Spleen (tissue), 11 donors: ENCODE data around the gene SRPK3. TPM values are rescaled to one million over a fixed set of nuclear protein-coding genes. Genes with fewer than 3 reads are reported as not detected.
A peak's percentile ranks its signal among the peaks of the same experiment; 100 is the strongest.

Experiments used
- DNase-seq: peaks from one replicate; pipeline ENCODE4 v3.0.0-alpha.2; 2020
- H3K27ac ChIP-seq, 8 donors: fragments of 200-600 bp; sonication (generic) in 7 of 8; 1 replicate in 4 of 8; 2 replicates in 4 of 8; pipeline versions ENCODE4 v1.5.0 to v1.8.0; 2016 to 2021; ENCODE audit warnings: inconsistent platforms in 4 of 8, mild to moderate bottlenecking in 4 of 8, moderate library complexity in 1 of 8
- H3K27me3 ChIP-seq, 7 donors: fragments of 200-600 bp; sonication (generic) in 6 of 7; replicated peaks in 1 of 7; 1 replicate in 4 of 7; 2 replicates in 3 of 7; pipeline versions ENCODE4 v1.5.0 to v1.8.0; 2016 to 2021; ENCODE audit warnings: inconsistent platforms in 3 of 7, mild to moderate bottlenecking in 1 of 7
- H3K36me3 ChIP-seq, 6 donors: fragments of 200-600 bp; sonication (generic) in 5 of 6; 1 replicate in 4 of 6; 2 replicates in 2 of 6; pipeline versions ENCODE4 v1.5.0 to v1.8.0; 2016 to 2021; ENCODE audit warnings: inconsistent platforms in 2 of 6
- H3K4me1 ChIP-seq, 6 donors: fragments of 200-600 bp; sonication (generic) in 5 of 6; 1 replicate in 3 of 6; 2 replicates in 3 of 6; pipeline versions ENCODE4 v1.5.0 to v1.8.0; 2016 to 2021; ENCODE audit warnings: inconsistent platforms in 3 of 6
- H3K4me3 ChIP-seq, 8 donors: fragments of 200-600 bp; sonication (generic) in 7 of 8; 1 replicate in 4 of 8; 2 replicates in 4 of 8; pipeline versions ENCODE4 v1.5.0 to v1.8.0; 2016 to 2021; ENCODE audit warnings: inconsistent platforms in 4 of 8, mild to moderate bottlenecking in 4 of 8, moderate library complexity in 2 of 8
- H3K9me3 ChIP-seq, 8 donors: fragments of 200-600 bp; sonication (generic) in 7 of 8; 1 replicate in 4 of 8; 2 replicates in 4 of 8; pipeline versions ENCODE4 v1.5.0 to v1.8.0; 2016 to 2021; ENCODE audit warnings: inconsistent platforms in 4 of 8
- CTCF ChIP-seq, 11 experiments: fragments of 200-600 bp in 7 of 11; fragments of 450-650 bp in 4 of 11; sonication (generic) in 4 of 11; IDR thresholded peaks in 8 of 11; conservative IDR thresholded peaks in 3 of 11; 1 replicate in 7 of 11; 2 replicates in 4 of 11; pipeline versions ENCODE4 v1.4.0 to v1.8.0; 2016 to 2021; ENCODE audit warnings: antibody characterized with exemption in 11 of 11, inconsistent platforms in 4 of 11, mild to moderate bottlenecking in 1 of 11
- POLR2A ChIP-seq, 3 donors: fragments of 450-650 bp; IDR thresholded peaks; one replicate each; pipeline ENCODE4 v1.5.1; 2017; ENCODE audit warnings: antibody characterized with exemption in 3 of 3, mild to moderate bottlenecking in 1 of 3
- POLR2AphosphoS5 ChIP-seq, 3 donors: sonication (generic); formaldehyde crosslinking; IDR thresholded peaks; one replicate each; pipeline ENCODE4 v1.5.1; 2017; ENCODE audit warnings: antibody characterized with exemption in 3 of 3
- WGBS, 5 donors: extraction: QIAGEN DNeasy Blood & Tissue Kit in 3 of 5; methylation state at CpG; one replicate each; pipeline versions ENCODE4 v1.1.5 to v1.1.7; 2013 to 2018; 5-methylcytosine and 5-hydroxymethylcytosine counted together
- intact Hi-C: fragments of 100-400 bp; cut with DNase I; formaldehyde crosslinking; loops from one replicate; pipeline ENCODE4 v1.15.0; 2023; ENCODE audit warnings: low total_unique reads
- polyA plus RNA-seq, 3 donors: library from polyadenylated mRNA; stranded (reverse); fragments of 200-250 nt; gene quantifications; one replicate each; pipeline ENCODE4 v1.2.1, GENCODE V29; 2013
- total RNA-seq, 7 donors: library from RNA; depleted of rRNA in 3 of 7; stranded (reverse); fragments of >200 nt in 3 of 7; fragmentation: NEBNext Ultra II Directional in 4 of 7; extraction: Animal tissue kit (Norgen Biotek cat#: 25700) in 4 of 7; gene quantifications; one replicate each; pipeline versions ENCODE4 v1.1.0 to v1.2.1, GENCODE V29; 2016 to 2021
- donor health status: healthy with polysubstance abuse.
- donor health status: DM: no; HTN: no; CAD: no; lungs with moderate emphysema.
- donor health status: DM: no; HTN: no; CAD: no.
- donor health status: Bipolar disorder and iron deficiency.
- donor health status: healthy.
- donor health status: DM: no; HTN: no; CAD: no.
- donor health status: DM: yes; HTN: yes; CAD: no.

Gene SRPK3
- total and polyA plus RNA-seq, 10 donors = 0.03 to 0.26 (median 0.07) TPM; not detected in 7

- Histone ChIP-seq H3K4me1 (peaks cover 0 to 2% (median 0%) of the 10 kb centered on the region in 6 donors), H3K27ac (no peak overlapping the region), H3K27me3 (peaks cover 0 to 11% (median 0%) of the 10 kb centered on the region in 7 donors), H3K4me3 (no peak overlapping the region), H3K9me3 (no peaks in the 10 kb centered on the region), H3K36me3 (no peaks in the 10 kb centered on the region)
- TF ChIP-seq POLR2AphosphoS5 (IDR thresholded peaks at IDR 0.05) (no peak), POLR2A (IDR thresholded peaks at IDR 0.05) (no peak), CTCF (IDR thresholded peaks at IDR 0.05 in 8 of 11, conservative IDR thresholded peaks at IDR 0.05 in 3 of 11) (no peak)
- 72 to 81% (median 74%) methylated on average over 12 of the region's 12 CpGs for WGBS, 5 donors
- DNase-seq = peak; percentile 41
- intact Hi-C loops = no loop called here
These were observed 30.6 kb upstream of the SRPK3 start for GRCh38 chrX:153750127-153750774.

GRCh38 chrX:153755136-153755535, 25.7 kb upstream of the SRPK3 start:
- H3K4me3 ChIP-seq = no peak overlapping the region
- H3K4me1 ChIP-seq = no peaks in the 10 kb centered on the region
- H3K27me3 ChIP-seq = peaks cover 0 to 4% (median 0%) of the 10 kb centered on the region in 7 donors
- 55 to 100% (median 78%) methylated on average over 1 of the region's 1 CpG for WGBS, 5 donors
- no peaks in the 10 kb centered on the region for H3K36me3 ChIP-seq
- intact Hi-C loops = no loop called here
- H3K27ac ChIP-seq = no peak overlapping the region
- no peak for TF ChIP-seq CTCF (IDR thresholded peaks at IDR 0.05 in 8 of 11, conservative IDR thresholded peaks at IDR 0.05 in 3 of 11)
- peaks cover 0 to 18% (median 0%) of the 10 kb centered on the region in 8 donors for H3K9me3 ChIP-seq
- no peak for DNase-seq

GRCh38 chrX:153761863-153762262, 19.0 kb upstream of the SRPK3 start:
- intact Hi-C loops = loop anchor here (2.0 kb wide), 1 partner anchor 191 kb away; no protein-coding TSS in a partner anchor
- 79 to 94% (median 84%) methylated on average over 3 to 15 of the region's 15 CpGs for WGBS, 5 donors
- peaks cover 0 to 7% (median 0%) of the 10 kb centered on the region in 8 donors for H3K9me3 ChIP-seq
- H3K4me3 ChIP-seq = no peak overlapping the region
- H3K36me3 ChIP-seq = no peaks in the 10 kb centered on the region
- no peak for TF ChIP-seq POLR2A (IDR thresholded peaks at IDR 0.05)
- no peak for TF ChIP-seq CTCF (IDR thresholded peaks at IDR 0.05 in 8 of 11, conservative IDR thresholded peaks at IDR 0.05 in 3 of 11)
- no peak for TF ChIP-seq POLR2AphosphoS5 (IDR thresholded peaks at IDR 0.05)
- peaks cover 0 to 11% (median 0%) of the 10 kb centered on the region in 7 donors for H3K27me3 ChIP-seq
- DNase-seq = peak; percentile 50
- H3K27ac ChIP-seq = no peak overlapping the region
- H3K4me1 ChIP-seq = peaks cover 0 to 26% (median 16%) of the 10 kb centered on the region in 6 donors

- DNase-seq = peak; percentile 63
- Histone ChIP-seq H3K27me3 (peaks cover 0 to 11% (median 0%) of the 10 kb centered on the region in 7 donors), H3K36me3 (no peaks in the 10 kb centered on the region), H3K4me3 (no peak overlapping the region), H3K9me3 (peaks cover 0 to under 1% (median 0%) of the 10 kb centered on the region in 8 donors), H3K27ac (no peak overlapping the region), H3K4me1 (peaks cover 0 to 26% (median 16%) of the 10 kb centered on the region in 6 donors)
- WGBS, 5 donors = 75 to 93% (median 89%) methylated on average over 3 to 14 of the region's 14 CpGs
- intact Hi-C loops = no loop called here
- no peak for TF ChIP-seq POLR2AphosphoS5 (IDR thresholded peaks at IDR 0.05)
- TF ChIP-seq CTCF (IDR thresholded peaks at IDR 0.05 in 8 of 11, conservative IDR thresholded peaks at IDR 0.05 in 3 of 11) = no peak
These were observed 18.1 kb upstream of the SRPK3 start for GRCh38 chrX:153762626-153763173.
